NCI-H1048 (cell line): ENCODE data around the gene KCNJ4.

ENCODE experiments used
- DNase-seq: peaks from one replicate; lab custom pipeline; 2025; lab: John Stamatoyannopoulos, UW

KCNJ4 gene

DNA sequence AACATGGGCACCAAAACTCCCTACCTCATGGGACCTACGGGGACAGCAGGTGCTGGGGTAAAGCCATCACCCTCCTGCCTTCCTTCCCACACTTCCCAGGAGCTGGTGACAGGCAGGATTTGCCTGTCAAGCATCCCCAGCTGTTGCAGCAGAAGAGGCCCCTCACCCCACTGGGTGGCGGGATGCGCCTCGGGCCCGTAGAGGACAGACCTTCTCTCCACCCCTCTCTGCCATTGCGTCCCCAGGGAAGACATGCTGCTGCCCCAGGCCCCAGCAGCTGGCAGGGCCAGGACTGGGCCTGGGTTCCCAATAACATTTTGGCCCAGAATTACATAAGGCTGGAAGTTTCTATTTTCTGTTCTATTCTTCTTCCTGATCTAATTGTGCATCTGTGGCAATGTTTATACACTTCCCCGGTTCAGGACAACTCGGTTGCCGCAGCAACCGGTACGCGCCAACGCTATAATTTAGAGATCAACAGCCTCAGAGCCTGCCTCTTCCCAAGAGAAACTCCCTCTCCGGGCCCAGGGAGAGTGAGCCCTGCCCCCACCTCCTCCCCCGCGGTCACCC, 25.4 kb downstream of the KCNJ4 start:
- no peak for DNase-seq

DNA sequence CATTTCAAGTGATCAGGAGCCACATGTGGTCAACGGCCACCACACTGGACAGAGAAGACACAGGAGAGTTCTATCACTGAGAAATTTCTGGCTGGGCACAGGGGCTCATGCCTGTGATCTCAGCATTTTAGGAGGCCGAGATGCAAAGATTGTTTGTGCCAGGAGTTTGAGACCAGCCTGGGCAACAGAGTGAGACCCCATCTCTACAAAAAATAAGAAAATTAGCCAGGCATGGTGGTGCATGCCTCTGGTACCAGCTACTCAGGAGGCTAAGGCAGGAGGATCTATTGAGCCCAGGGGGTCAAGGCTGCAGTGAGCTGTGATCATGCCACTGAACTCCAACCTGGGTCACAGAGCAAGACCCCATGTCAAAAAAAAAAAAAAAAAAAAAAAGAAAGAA, 26.3 kb downstream of the KCNJ4 start:
- DNase-seq: no peak

DNA sequence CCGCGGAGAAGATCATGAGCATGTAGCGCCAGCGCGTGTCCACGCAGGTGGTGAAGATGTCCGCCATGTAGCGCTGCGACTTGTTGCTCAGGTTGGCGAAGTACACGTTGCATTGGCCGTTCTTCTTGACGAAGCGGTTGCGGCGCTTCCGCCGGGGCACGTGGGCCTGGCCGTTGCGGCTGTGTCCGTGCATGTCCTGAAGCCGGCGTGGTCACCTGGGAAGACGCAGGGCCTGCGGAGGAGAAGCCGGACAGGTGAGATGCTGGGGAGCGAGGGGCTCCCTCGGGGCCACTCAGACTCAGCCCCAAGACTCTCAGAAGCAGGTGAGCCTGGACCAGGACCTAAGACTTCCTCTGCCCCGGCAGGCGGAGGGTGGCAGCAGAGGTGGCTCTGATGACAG, 27.1 kb downstream of the KCNJ4 start:
- DNase-seq: no peak

DNA sequence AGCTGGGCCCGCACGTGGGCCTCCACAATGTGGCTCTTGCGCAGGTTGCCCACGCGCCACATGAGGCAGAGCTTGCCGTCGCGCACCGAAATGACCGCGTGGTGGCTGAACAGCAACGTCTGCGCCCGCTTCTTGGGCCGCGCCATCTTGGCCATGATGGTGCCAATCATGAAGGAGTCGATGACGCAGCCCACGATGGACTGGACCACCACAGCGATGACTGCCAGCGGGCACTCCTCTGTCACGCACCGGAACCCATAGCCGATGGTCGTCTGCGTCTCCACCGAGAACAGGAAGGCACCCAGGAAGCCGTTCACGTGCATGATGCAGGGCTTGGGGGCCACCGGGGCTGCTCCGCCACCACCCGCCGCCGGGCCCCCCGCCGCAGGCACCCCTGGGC, 27.5 kb downstream of the KCNJ4 start:
- DNase-seq: no peak

DNA sequence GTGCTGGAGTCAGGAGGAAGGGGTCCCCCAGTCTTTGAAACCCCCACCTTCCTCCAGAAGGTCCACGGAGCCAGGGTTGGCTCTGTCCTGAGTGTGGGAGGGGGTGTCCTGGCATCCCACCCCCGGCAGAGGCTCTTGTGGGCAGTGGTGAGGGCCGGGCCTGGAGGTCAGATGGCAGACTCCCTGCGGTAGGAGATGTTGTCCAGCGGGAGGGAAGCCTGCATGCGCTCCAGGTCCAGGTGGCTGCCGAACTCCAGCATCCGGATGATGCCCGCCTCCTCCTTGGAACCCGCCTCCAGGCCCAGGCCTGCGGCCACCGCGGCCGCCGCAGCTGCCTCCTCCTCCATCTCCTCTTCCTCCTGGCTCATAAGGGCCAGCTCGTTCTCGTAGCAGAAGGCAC, 28.4 kb downstream of the KCNJ4 start:
- no peak for DNase-seq

DNA sequence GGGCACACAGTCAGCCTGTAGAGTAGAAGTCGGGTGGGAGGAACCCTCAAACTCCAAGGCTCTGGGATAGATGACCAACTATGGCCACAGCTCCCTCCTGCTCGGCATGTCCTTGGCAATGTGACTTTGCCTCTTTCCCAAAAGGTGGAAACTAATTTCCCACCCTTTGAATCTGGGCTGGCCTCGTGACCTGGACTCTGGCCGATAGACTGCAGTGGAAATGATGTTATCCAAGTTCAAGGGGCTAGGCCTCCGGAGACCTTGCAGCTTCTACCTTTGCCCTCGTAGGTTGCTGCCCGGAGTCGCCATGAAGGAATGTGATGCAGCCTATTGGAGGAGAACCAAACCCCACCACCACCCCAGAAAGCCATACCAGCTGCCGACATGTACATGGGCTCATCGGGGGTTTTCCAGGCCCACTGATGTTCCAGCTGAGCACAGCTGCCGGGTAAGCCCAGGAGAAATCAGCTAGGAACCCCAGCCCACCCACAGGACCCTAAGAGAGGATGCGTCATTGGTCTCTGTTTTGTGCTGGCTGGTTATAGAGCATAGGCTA, 30.4 kb downstream of the KCNJ4 start:
- no peak for DNase-seq

DNA sequence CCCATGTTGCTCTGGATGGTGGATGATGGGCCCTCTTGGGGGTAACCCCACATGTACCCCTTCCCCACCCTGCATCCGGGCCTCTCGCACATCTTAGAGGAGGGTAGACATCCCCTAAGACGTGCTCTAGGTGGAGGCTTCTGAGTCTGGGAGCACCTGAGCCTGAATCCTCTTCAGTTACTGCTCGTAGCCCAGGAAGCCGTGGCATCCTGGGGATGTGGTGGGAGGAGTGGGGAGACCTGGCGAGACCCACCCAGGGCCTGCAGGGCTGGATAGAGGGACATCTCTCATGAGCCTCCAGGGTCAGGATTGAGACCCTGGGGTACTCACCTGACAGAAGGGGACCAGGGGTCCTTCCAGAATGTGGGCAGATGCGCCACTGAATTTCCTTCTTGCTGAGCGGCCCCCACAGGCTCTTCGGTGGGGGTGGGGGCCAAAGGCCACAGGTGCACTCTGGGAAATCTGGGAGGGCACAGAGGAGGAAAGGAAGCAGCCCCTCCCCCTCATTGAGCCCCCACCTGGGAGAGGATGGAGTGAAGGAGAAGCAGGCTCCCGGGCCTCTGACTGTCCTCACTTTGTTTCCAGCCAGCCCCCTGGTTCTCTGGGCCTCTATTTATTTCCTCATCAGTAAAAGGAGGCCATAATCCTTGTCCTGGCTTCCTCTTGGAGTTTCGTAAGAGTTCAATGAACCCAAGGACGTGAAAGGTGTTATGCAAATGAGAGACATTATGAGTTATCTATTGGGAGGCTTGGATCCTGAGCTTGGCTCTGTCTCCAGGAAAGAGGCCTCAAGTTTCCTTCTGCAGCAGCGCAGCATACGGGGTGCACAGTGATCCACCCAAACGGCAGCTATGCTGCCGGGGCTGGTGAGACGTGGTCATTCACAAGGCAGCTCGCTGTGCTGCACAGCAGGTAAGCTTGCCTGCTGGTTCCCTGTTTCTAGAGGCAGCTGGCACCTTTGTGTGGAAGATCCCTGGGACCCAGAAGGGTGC, 31.2 kb downstream of the KCNJ4 start:
- DNase-seq: no peak

DNA sequence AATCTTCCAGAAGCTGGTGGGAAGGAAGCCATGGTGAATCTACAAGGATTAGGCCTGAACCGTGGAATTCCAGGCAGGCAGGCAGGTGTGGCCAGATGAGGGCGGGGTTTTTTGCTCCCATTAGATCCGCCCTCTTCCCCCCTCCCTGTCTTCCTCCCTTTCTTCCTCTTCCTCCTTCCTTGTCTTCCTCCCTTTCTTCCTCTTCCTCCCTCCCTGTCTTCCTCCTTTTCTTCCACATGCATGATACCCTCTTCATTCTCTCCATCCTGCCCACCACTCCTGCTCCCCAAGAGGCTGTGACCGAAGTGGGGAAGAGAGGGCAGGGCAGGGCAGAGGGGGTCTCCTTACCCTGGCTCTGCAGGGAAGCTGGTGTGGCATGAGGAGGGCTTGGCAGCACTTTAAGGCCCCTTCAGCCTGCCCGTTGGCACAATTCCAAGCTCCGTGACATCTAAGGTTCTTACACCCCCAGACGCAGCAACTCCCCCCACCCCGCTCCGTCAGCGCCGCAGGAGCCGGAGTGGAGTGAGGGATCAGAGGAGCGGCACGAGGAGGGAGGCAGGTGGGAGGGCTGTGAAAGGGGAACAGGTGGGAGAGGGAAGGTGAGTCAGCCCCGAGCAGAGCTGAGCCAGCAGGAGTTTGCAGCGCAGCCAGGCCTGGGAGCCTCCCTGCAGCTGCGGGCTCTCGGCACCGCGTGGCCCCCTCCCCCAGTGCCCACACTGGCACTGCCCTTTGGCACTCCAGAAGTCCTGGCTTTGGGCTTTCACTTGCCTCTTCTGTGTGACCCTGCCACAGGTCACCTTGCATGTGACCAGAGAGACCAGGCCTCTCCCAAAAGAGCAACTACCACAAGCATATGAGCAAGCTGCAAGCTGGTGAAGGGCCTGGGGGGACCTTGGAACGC, 32.1 kb downstream of the KCNJ4 start:
- no peak for DNase-seq

DNA sequence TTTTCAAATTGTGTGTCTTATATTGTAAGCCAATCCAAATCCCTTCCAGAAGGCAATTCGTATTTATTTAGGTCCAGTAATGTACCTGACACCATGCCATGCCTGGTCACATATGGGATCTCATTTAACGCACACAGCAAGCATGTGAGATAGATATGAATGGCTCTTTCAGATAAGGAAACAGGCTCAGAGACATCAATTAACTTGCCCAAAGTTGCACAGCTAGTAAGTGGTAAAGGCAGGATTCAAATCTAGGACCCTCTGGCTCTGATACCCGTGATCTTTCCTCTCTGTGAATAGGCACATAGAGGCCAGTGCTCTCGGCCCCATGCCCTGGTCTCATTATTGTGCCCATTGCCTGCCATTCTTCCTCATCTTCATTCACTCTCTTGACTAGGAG, 34.3 kb downstream of the KCNJ4 start:
- no peak for DNase-seq

DNA sequence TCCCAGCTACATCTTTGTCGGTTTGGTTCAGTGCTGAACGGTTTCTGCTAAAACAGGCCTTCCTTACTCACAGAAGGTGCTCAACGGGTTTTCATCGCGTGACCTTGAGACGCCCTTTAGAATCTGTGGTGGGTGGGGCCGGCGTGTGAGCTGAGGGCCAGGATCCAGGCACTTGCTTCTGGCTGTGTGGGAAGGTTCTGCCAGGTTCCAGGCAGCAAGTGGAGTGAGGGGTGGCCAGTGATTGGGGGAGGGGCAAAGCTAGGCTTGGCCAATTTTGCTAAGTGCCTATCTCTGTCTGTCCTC, 35.2 kb downstream of the KCNJ4 start:
- no peak for DNase-seq

DNA sequence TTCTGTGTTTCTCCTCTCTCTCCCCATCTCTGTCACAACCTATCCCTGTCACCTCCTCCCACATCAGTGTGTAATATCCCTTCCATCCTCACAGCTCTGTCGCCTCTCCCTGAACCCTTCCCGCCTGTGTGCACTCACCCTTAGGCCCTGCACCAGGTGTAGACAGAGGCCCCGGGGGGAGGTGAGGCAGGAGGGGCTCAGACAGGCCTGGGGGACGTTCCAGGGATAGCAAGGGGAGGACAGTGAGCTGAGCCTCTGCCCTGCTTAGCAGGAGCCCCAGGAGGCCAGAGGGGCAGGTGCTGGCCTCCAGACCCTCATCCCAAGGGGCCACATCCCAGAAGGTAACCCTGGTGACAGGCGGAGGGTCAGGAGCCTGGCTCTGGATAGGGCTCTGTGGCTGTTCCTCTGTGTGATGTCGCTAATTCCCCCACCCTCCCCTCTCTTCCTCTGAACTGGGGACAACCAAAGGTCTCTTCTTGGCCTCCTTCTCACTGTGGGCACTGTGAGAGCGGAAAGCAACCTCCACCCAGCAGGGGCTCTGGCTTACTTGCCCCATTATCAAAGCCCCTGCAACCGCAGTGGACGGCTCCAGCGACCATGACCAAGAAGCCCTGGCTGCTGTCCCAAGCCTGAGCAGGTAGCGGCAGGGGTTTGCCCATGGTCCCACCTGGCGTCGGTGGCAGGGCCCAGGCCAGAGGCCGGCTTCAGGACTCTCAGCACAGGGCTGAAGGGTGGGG, 35.7 kb downstream of the KCNJ4 start:
- DNase-seq: no peak

DNA sequence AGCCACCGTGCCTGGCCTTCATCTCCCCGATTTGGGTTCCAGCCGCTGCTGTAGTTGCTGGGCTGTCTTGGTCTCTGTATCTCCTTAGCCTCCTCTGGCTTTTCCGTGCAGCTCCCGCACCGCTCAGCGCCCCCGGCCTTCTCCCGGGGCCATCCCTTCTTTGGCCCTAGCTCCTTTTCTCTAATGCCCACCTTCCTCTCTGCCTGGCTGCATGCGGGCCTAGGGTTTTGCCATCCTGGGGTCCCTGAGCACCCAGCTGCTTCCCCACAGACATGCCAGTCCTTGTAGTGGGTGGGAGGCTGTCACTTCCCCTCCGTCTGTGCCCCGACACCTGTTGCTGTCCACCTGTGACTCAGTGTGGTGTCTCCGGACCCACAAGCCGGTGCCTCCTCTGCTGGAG, 36.4 kb downstream of the KCNJ4 start:
- DNase-seq: no peak

DNA sequence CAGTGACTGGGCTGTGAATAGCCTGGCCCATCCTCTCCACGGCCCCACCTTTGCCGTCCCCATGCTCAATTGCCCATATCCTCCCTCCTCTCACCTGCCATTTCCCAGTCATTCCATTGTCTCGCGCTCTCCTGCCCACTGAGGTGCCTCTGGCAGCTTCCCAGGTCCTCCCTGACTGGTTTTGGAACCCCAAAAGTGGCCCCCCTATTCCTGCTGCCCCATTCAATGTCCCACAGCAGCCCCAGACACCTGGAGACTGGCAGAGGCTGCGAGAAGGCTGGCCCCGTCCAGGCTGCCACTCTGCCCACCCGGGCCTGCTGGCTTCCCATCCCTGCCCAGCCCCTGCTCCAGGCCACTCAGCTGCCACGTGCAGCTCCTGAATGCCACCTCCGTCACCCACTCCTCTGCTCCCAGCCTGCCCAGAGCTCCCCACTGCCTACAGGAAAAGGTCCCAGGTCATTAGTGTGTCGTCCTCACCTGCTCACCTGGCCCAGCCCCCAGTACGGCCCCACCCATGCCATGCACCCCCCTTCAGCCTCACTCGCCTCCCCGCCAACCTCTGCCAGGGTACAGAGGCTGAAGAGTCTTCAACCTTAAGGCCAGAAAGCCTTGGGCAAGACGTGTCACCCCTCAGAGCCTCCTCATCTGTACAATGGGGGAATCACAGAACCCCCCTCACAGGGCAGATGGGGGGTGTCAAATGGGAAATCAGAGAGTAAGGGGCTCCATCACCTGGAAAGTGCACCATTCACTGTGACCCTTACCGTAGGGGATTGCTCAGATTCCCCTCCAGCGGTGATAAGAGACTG, 37.5 kb downstream of the KCNJ4 start:
- no peak for DNase-seq

DNA sequence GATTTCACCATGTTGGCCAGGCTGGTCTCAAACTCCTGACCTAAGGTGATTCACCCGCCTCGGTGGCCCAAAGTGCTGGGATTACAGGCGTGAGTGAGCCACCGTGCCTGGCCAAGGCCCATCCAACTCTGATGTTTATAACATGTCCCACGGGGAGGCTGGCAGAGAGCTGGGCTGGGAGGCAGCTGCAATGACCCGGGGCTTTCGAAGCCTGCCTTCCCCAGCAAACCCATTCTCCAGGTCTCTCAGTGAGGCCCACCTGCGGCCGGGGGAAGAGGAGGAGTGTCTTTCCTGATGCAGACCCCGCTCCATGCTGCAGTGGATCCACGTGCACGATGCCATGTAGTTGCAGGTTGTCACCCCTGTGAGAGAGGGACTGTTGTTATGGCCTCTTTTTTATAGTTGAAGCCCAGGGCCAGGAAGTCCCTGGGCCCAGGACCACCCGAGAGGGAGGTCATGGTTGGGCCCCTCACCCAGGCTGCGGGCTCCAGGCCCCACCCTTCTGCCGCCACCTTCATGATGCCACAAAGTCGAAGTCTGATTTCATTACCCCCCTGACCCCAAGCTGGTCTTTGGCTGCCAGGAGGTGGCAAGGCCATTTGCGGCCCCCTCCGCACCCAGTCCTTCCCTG, 38.3 kb downstream of the KCNJ4 start:
- no peak for DNase-seq

DNA sequence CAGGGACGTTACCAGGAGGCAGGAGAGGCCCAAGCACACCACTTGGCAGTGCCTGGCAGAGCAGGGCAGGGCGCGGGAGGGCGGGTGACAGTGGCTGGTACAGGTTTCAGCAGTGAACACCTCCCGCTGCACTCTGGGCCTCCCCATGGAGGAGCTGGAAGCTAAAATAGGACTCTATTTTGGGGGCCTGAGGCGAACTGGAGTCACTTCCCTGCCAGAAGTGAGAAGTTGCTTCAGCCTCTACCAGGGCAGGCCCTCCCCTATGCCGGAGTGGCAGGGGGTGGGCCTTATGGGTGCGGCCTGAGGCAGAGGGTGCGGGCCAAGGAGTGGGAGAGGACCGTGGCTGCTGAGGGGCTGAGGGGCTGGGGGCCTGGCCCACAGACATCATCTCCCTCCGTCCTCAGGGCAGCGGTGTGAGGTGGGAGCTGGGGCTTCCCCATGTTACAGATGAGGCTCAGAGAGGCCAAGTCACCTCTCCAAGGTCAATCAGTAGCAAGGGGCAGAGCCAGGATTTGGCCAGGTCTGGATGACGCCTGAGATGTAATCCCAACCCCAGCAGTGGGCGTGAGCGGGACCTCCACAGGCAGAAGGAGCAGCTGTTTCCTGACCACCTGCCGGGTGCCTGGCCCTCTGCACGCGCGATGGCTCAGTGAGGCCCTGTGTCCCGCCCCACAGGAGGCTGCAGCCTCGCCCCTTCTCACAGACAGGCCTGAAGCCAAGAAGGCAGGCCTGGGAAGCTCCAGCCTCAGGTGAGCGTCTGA, 39.3 kb downstream of the KCNJ4 start:
- no peak for DNase-seq

DNA sequence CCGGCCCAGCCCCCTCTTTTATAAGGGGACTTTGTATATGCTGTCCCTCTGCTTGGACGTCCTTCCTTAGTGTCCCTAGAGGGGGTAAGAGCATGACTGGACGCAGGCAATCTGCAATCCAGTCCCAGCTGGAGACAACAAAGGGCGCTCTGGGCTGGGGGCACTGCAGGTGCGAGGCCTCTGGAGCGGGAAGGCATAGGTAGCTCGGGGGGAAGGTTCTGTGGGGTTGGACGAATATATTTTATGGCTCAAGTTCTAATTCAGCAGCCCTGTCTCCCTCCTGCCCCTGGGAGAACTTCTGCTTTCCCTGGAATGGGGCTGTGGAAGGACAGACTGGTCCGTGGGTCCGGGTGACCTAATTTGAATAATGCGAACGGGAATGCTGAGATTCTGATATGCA, 40.0 kb downstream of the KCNJ4 start:
- no peak for DNase-seq

DNA sequence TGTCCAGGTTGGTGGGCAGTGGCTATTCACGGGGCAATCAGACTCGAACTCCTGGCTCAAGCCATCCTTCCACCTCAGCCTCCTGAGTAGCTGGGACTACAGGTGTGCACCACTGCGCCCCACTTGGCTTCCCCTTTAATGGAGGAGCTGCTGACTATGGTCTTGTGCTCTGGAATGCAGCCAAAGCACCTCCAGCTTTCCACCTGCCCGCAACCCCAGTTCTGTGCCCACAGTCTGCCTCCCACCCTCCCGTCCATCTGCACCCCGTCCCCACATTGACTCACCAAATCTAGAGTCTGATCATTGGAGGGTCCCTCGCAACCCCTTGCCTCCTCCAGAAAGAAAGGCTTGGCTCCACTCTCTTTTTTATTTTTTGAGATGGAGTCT, 41.0 kb downstream of the KCNJ4 start:
- no peak for DNase-seq

DNA sequence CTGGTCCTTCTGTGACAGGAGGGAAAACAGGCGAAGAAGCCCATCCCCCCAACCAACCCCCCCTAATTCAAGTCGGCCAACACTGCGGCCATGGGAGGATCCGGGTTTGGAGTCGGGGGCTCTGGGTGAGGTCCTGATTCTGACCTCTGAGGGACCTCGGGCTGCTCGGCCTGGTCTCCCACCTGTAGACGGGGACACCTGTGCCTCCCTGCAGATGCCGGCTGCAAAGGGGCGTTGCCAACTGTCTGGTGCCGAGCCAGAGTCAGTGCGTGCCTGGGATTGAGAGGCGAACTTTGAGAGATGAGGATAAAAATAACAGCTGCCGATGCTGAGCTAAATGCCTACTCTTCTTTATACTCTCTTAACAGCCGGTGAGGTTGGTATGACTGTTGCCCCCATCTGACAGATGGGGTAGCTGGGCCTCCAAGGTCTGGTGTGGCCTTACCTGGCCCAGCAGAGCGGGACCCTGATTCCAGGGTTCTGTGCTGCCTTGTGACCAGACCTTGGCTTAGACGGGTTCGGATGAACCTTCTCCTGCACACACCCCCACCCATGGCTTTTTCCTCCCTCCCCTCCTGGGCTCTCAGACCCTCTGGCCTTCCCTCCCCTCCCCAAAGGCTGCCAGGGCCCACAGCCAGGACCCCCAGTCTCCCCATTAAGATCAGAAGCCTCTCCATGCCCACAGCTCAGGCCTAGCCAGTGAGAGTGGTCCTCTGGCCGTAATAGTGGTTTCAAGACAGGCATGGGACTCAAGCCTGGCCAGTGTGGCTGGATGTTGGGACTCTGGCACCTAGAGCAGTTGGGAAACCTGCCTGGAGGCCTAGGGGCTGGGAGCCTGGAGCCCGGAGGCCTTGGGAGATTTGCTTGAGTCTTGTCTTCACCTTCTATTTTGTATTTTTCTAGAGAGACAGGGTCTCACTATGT, 41.7 kb downstream of the KCNJ4 start:
- DNase-seq: no peak
